HEK293 (cell line): ENCODE results near the gene CEP112.

Experiments used
- SP2 ChIP-seq: fragments of 450-650 bp; formaldehyde crosslinking; IDR thresholded peaks from 2 replicates; pipeline ENCODE4 v1.5.1; 2016; ENCODE audit warnings: missing biosample characterization, missing genetic modification characterization
- YY2 ChIP-seq: fragments of 450-650 bp; formaldehyde crosslinking; IDR thresholded peaks from 2 replicates; pipeline ENCODE4 v1.5.1; 2016; ENCODE audit warnings: missing biosample characterization, missing genetic modification characterization
- ZBTB17 ChIP-seq: fragments of 450-650 bp; formaldehyde crosslinking; IDR thresholded peaks from 2 replicates; pipeline ENCODE4 v1.5.1; 2016; ENCODE audit warnings: missing biosample characterization, missing genetic modification characterization
- ZFP69B ChIP-seq: fragments of 450-650 bp; formaldehyde crosslinking; IDR thresholded peaks from 2 replicates; pipeline ENCODE4 v1.5.1; 2016; ENCODE audit warnings: missing biosample characterization, missing genetic modification characterization
- ZNF155 ChIP-seq: fragments of 450-650 bp; formaldehyde crosslinking; IDR thresholded peaks from 2 replicates; pipeline ENCODE4 v1.5.1; 2016; ENCODE audit warnings: missing biosample characterization, missing genetic modification characterization
- ZNF16 ChIP-seq: fragments of 450-650 bp; formaldehyde crosslinking; IDR thresholded peaks from 2 replicates; pipeline ENCODE4 v1.5.1; 2016; ENCODE audit warnings: low read depth, missing biosample characterization, missing genetic modification characterization
- ZNF221 ChIP-seq: fragments of 450-650 bp; formaldehyde crosslinking; IDR thresholded peaks from 2 replicates; pipeline ENCODE4 v1.5.1; 2017; ENCODE audit warnings: missing biosample characterization, missing genetic modification characterization, borderline replicate concordance
- ZNF223 ChIP-seq: fragments of 450-650 bp; formaldehyde crosslinking; IDR thresholded peaks from 2 replicates; pipeline ENCODE4 v1.5.1; 2016; ENCODE audit warnings: missing biosample characterization, missing genetic modification characterization
- ZNF521 ChIP-seq: fragments of 450-650 bp; formaldehyde crosslinking; IDR thresholded peaks from 2 replicates; pipeline ENCODE4 v1.5.1; 2017; ENCODE audit warnings: missing biosample characterization, mild to moderate bottlenecking, missing genetic modification characterization
- ZNF600 ChIP-seq: fragments of 450-650 bp; formaldehyde crosslinking; IDR thresholded peaks from 2 replicates; pipeline ENCODE4 v1.5.1; 2016; ENCODE audit warnings: missing biosample characterization, missing genetic modification characterization
- ZNF610 ChIP-seq: fragments of 450-650 bp; formaldehyde crosslinking; IDR thresholded peaks from 2 replicates; pipeline ENCODE4 v1.5.1; 2016; ENCODE audit warnings: missing biosample characterization, missing genetic modification characterization, borderline replicate concordance
- ZNF621 ChIP-seq: fragments of 450-650 bp; formaldehyde crosslinking; IDR thresholded peaks from 2 replicates; pipeline ENCODE4 v1.5.1; 2017; ENCODE audit warnings: missing biosample characterization, missing genetic modification characterization
- ZNF624 ChIP-seq: fragments of 450-650 bp; formaldehyde crosslinking; IDR thresholded peaks from 2 replicates; pipeline ENCODE4 v1.5.1; 2017; ENCODE audit warnings: missing biosample characterization, missing genetic modification characterization
- ZNF654 ChIP-seq: fragments of 450-650 bp; formaldehyde crosslinking; IDR thresholded peaks from 2 replicates; pipeline ENCODE4 v1.5.1; 2016; ENCODE audit warnings: low read depth, missing biosample characterization, missing genetic modification characterization
- ZNF660 ChIP-seq: fragments of 450-650 bp; IDR thresholded peaks from 2 replicates; pipeline ENCODE4 v1.5.1; 2018; ENCODE audit warnings: missing biosample characterization, mild to moderate bottlenecking, missing genetic modification characterization
- ZNF76 ChIP-seq: fragments of 450-650 bp; formaldehyde crosslinking; IDR thresholded peaks from 2 replicates; pipeline ENCODE4; 2016; ENCODE audit warnings: low read depth, missing biosample characterization, missing genetic modification characterization, borderline replicate concordance
- ZNF830 ChIP-seq: fragments of 450-650 bp; IDR thresholded peaks from 2 replicates; pipeline ENCODE4 v1.5.0; 2018; ENCODE audit warnings: missing biosample characterization, missing genetic modification characterization, low read depth, mild to moderate bottlenecking, moderate library complexity
- ZSCAN30 ChIP-seq: fragments of 450-650 bp; IDR thresholded peaks from 2 replicates; pipeline ENCODE4 v1.5.1; 2018; ENCODE audit warnings: missing biosample characterization, mild to moderate bottlenecking, missing genetic modification characterization, moderate library complexity
- TF ChIP-seq, protein P1 (sequence below): fragments of 450-650 bp; formaldehyde crosslinking; IDR thresholded peaks from 2 replicates; pipeline ENCODE4 v1.5.1; 2016; ENCODE audit warnings: missing biosample characterization, missing genetic modification characterization, borderline replicate concordance
- TF ChIP-seq, protein P2 (sequence below): fragments of 450-650 bp; formaldehyde crosslinking; IDR thresholded peaks from 2 replicates; pipeline ENCODE4 v1.5.1; 2016; ENCODE audit warnings: missing biosample characterization, missing genetic modification characterization
- TF ChIP-seq, protein P3 (sequence below): fragments of 450-650 bp; formaldehyde crosslinking; IDR thresholded peaks from 2 replicates; pipeline ENCODE4 v1.5.1; 2016; ENCODE audit warnings: missing biosample characterization, missing genetic modification characterization
- TF ChIP-seq, protein P4 (sequence below): fragments of 450-650 bp; formaldehyde crosslinking; IDR thresholded peaks from 2 replicates; pipeline ENCODE4 v1.5.1; 2016; ENCODE audit warnings: missing biosample characterization, missing genetic modification characterization
- TF ChIP-seq, protein P5 (sequence below): fragments of 450-650 bp; formaldehyde crosslinking; IDR thresholded peaks from 2 replicates; pipeline ENCODE4 v1.5.1; 2017; ENCODE audit warnings: missing biosample characterization, missing genetic modification characterization
- TF ChIP-seq, protein P6 (sequence below): fragments of 450-650 bp; formaldehyde crosslinking; IDR thresholded peaks from 2 replicates; pipeline ENCODE4 v1.5.1; 2017; ENCODE audit warnings: missing biosample characterization, mild to moderate bottlenecking, missing genetic modification characterization, moderate library complexity
- TF ChIP-seq, protein P7 (sequence below): fragments of 450-650 bp; formaldehyde crosslinking; IDR thresholded peaks from 2 replicates; pipeline ENCODE4 v1.5.1; 2016; ENCODE audit warnings: missing biosample characterization, missing genetic modification characterization
- TF ChIP-seq, protein P8 (sequence below): sonication (generic); formaldehyde crosslinking; IDR thresholded peaks from 2 replicates; pipeline ENCODE4 v1.8.1; 2022; ENCODE audit warnings: mild to moderate bottlenecking, moderate library complexity, missing genetic modification reagents

Gene CEP112

DNA sequence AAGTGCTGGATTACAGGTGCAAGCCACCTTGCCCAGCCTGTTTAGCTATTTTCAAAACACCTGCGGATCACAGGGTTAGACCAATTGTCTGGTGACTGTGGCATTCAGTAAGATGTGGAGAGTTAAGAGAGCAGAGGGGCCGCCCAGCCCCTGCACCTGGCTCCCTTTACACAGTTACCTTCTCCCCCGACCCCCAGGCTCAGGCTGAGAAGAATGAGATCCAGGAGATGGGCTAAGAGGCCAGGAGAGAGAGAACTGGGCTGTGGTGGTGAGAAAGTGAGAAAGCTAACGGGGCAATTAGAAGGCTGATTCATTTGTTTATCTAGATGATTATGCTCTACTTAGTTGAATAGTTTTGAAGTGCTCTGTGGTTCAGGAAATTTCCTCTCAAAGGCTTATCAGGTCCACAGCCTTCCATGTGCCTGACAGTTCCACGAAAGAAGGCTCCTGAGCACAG is 562.7 kb downstream of the CEP112 start (continued):
- TF ChIP-seq ZFP69B (tag by site-specific recombination) (no peak), ZNF624 (no peak), SP2 (tag by site-specific recombination) (no peak), ZNF221 (tag by site-specific recombination) (no peak), ZSCAN30 (no peak), ZNF600 (no peak), ZNF521 (tag by site-specific recombination) (no peak), ZNF654 (tag by site-specific recombination) (no peak), ZNF660 (tag by site-specific recombination) (no peak), ZNF610 (no peak), YY2 (tag by site-specific recombination) (no peak), ZNF76 (tag by site-specific recombination) (no peak), ZNF830 (no peak), ZNF16 (tag by site-specific recombination) (no peak), ZNF223 (no peak), ZNF155 (no peak), ZNF621 (tag by site-specific recombination) (no peak), ZBTB17 (tag by site-specific recombination) (no peak)
- TF ChIP-seq, protein P1, sequence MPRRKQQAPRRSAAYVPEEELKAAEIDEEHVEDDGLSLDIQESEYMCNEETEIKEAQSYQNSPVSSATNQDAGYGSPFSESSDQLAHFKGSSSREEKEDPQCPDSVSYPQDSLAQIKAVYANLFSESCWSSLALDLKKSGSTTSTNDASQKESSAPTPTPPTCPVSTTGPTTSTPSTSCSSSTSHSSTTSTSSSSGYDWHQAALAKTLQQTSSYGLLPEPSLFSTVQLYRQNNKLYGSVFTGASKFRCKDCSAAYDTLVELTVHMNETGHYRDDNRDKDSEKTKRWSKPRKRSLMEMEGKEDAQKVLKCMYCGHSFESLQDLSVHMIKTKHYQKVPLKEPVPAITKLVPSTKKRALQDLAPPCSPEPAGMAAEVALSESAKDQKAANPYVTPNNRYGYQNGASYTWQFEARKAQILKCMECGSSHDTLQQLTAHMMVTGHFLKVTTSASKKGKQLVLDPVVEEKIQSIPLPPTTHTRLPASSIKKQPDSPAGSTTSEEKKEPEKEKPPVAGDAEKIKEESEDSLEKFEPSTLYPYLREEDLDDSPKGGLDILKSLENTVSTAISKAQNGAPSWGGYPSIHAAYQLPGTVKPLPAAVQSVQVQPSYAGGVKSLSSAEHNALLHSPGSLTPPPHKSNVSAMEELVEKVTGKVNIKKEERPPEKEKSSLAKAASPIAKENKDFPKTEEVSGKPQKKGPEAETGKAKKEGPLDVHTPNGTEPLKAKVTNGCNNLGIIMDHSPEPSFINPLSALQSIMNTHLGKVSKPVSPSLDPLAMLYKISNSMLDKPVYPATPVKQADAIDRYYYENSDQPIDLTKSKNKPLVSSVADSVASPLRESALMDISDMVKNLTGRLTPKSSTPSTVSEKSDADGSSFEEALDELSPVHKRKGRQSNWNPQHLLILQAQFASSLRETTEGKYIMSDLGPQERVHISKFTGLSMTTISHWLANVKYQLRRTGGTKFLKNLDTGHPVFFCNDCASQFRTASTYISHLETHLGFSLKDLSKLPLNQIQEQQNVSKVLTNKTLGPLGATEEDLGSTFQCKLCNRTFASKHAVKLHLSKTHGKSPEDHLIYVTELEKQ (tag by site-specific recombination), result 0 out of 2 replicates have a peak, but pooled peaks have one; percentile 81
- TF ChIP-seq, protein P2, sequence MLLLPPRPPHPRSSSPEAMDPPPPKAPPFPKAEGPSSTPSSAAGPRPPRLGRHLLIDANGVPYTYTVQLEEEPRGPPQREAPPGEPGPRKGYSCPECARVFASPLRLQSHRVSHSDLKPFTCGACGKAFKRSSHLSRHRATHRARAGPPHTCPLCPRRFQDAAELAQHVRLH (tag by site-specific recombination), result no peak
- TF ChIP-seq, protein P3, sequence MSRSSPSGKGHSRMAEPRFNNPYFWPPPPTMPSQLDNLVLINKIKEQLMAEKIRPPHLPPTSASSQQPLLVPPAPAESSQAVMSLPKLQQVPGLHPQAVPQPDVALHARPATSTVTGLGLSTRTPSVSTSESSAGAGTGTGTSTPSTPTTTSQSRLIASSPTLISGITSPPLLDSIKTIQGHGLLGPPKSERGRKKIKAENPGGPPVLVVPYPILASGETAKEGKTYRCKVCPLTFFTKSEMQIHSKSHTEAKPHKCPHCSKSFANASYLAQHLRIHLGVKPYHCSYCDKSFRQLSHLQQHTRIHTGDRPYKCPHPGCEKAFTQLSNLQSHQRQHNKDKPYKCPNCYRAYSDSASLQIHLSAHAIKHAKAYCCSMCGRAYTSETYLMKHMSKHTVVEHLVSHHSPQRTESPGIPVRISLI (tag by site-specific recombination), result no peak
- TF ChIP-seq, protein P4, sequence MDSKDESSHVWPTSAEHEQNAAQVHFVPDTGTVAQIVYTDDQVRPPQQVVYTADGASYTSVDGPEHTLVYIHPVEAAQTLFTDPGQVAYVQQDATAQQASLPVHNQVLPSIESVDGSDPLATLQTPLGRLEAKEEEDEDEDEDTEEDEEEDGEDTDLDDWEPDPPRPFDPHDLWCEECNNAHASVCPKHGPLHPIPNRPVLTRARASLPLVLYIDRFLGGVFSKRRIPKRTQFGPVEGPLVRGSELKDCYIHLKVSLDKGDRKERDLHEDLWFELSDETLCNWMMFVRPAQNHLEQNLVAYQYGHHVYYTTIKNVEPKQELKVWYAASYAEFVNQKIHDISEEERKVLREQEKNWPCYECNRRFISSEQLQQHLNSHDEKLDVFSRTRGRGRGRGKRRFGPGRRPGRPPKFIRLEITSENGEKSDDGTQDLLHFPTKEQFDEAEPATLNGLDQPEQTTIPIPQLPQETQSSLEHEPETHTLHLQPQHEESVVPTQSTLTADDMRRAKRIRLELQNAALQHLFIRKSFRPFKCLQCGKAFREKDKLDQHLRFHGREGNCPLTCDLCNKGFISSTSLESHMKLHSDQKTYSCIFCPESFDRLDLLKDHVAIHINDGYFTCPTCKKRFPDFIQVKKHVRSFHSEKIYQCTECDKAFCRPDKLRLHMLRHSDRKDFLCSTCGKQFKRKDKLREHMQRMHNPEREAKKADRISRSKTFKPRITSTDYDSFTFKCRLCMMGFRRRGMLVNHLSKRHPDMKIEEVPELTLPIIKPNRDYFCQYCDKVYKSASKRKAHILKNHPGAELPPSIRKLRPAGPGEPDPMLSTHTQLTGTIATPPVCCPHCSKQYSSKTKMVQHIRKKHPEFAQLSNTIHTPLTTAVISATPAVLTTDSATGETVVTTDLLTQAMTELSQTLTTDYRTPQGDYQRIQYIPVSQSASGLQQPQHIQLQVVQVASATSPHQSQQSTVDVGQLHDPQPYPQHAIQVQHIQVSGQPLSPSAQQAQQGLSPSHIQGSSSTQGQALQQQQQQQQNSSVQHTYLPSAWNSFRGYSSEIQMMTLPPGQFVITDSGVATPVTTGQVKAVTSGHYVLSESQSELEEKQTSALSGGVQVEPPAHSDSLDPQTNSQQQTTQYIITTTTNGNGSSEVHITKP, result no peak
- TF ChIP-seq, protein P5, sequence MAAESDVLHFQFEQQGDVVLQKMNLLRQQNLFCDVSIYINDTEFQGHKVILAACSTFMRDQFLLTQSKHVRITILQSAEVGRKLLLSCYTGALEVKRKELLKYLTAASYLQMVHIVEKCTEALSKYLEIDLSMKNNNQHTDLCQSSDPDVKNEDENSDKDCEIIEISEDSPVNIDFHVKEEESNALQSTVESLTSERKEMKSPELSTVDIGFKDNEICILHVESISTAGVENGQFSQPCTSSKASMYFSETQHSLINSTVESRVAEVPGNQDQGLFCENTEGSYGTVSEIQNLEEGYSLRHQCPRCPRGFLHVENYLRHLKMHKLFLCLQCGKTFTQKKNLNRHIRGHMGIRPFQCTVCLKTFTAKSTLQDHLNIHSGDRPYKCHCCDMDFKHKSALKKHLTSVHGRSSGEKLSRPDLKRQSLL, result no peak
- TF ChIP-seq, protein P6, sequence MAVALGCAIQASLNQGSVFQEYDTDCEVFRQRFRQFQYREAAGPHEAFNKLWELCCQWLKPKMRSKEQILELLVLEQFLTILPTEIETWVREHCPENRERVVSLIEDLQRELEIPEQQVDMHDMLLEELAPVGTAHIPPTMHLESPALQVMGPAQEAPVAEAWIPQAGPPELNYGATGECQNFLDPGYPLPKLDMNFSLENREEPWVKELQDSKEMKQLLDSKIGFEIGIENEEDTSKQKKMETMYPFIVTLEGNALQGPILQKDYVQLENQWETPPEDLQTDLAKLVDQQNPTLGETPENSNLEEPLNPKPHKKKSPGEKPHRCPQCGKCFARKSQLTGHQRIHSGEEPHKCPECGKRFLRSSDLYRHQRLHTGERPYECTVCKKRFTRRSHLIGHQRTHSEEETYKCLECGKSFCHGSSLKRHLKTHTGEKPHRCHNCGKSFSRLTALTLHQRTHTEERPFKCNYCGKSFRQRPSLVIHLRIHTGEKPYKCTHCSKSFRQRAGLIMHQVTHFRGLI (tag by site-specific recombination), result no peak
- TF ChIP-seq, protein P7, sequence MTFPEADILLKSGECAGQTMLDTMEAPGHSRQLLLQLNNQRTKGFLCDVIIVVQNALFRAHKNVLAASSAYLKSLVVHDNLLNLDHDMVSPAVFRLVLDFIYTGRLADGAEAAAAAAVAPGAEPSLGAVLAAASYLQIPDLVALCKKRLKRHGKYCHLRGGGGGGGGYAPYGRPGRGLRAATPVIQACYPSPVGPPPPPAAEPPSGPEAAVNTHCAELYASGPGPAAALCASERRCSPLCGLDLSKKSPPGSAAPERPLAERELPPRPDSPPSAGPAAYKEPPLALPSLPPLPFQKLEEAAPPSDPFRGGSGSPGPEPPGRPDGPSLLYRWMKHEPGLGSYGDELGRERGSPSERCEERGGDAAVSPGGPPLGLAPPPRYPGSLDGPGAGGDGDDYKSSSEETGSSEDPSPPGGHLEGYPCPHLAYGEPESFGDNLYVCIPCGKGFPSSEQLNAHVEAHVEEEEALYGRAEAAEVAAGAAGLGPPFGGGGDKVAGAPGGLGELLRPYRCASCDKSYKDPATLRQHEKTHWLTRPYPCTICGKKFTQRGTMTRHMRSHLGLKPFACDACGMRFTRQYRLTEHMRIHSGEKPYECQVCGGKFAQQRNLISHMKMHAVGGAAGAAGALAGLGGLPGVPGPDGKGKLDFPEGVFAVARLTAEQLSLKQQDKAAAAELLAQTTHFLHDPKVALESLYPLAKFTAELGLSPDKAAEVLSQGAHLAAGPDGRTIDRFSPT (tag by site-specific recombination), result no peak
- TF ChIP-seq, protein P8, sequence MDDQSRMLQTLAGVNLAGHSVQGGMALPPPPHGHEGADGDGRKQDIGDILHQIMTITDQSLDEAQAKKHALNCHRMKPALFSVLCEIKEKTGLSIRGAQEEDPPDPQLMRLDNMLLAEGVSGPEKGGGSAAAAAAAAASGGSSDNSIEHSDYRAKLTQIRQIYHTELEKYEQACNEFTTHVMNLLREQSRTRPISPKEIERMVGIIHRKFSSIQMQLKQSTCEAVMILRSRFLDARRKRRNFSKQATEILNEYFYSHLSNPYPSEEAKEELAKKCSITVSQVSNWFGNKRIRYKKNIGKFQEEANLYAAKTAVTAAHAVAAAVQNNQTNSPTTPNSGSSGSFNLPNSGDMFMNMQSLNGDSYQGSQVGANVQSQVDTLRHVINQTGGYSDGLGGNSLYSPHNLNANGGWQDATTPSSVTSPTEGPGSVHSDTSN (CRISPR knock-in tag), result no peak
